Amygdala (tissue), 56 donors: ENCODE results near the gene LUC7L2.
"Not testable (repeated sequence)": the region's sequence is repeated elsewhere in the genome, so short reads cannot be mapped to it uniquely, and the experiment has no call there.

Experiments used
- DNase-seq, 56 donors: peaks; one replicate each; lab custom pipeline; 2025; lab: John Stamatoyannopoulos, UW

The LUC7L2 gene

DNA sequence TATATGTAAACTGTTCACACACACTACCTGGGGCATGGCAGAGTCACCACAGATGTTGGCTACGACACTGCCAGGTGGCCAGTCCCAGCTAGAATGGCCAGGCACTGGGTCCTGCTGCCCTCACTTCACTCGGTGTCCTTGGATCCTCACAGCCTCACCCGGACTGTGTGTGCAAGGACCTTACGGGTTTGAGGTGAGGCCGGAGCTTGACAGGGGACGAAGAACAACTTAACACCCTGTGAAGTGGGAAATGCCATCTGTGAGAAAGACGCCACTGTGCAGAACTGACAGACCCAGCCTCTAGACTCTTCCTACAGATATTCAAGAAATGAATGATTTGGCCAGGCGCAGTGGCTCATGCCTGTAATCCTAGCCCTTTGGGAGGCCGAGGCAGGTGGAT, 77.1 kb downstream of the LUC7L2 start:
- DNase-seq = no peak

DNA sequence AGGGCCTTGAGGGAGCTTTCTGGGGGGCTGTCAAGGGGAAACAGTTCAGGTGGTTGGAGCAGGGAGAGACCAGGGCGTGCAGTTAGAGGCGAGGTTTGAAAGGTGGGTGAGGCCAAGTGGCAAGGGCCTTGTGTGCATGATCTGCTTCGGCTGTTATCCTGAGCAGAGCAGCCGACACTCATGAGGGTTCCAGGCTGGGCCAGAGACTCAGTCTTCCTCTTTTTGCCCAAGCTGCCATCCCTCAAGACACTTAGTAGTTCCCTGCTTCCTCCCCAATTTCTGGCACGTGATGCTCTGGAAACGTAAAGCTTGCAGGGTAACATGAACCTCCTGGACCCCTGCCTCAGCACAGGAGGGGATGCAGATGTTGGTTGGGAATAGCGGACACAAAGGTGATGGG, 79.7 kb downstream of the LUC7L2 start:
- DNase-seq = no peak

DNA sequence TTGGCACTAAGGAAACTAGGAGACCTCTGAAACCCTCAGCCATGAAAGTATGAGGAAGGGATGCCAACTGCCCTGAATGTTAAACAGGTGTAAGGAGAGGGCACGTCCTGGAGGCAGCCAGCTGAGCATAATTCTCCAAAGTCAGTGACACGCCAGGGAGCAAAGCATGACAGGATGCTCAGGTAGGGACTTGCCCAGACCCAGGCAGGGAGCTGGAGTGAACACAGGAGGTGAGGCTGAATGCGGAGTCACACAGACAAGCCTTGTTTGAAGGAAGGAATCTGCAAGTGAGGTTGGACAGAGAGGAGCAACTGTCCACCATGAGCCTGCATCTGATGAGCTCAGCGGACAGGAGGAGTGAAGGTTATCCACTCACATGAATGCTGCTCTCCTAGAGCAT, 82.3 kb downstream of the LUC7L2 start:
- DNase-seq = no peak

DNA sequence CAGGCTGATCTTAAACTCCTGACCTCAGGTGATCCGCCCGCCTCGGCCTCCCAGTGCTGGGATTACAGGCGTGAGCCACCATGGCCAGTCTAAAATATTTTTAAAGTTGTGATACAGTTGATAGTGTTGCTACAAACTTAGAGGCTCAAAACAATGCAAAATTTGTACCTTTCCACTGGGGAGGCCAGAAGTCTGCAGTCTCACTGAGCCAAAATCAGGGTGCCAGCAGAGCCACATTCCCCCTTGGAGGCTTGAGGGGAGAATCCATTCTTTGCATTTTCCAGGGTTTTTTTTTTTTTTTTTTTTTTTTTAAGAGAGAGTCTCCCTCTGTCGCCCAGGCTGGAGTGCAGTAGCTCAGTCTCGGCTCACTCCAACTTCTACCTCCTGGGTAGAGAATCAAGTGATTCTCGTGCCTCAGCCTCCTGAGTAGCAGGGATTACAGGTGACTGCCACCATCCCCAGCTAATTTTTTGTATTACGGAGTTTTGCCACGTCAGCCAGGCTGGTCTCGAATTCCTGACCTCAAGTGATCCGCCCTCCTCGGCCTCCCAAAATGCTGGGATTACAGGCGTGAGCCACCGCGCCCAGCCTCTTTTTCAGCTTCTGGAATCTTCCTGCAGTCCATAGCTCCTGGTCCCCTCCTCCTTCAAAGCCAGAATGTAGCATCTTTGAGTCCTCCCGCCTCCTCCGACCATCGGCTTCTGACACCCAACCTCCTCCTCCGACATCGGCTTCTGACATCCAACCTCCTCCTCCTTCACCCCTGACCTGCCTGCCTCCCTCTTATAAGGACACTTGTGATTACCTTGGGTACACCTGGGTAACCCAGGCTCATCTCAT, 86.6 kb downstream of the LUC7L2 start:
- DNase-seq = no peak

DNA sequence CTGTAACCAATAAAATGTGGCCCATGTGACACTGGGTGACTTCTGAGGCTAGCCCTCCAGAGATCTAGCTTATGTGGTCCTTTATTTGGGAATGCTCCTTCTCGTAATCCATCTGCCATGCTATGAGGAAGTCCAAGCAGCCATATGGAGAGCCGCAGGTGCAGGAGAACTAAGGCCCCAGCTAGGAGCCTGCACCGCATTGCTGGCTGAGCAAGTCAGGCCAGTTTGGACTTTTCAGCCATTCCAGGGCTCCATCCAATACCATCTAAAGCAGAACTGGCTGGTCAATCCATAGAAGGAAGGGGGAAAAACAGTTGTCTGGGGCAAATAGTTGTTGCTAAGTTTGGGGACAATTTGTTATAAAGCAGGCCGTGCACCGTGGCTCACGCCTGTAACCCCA, 91.2 kb downstream of the LUC7L2 start:
- DNase-seq = no peak

DNA sequence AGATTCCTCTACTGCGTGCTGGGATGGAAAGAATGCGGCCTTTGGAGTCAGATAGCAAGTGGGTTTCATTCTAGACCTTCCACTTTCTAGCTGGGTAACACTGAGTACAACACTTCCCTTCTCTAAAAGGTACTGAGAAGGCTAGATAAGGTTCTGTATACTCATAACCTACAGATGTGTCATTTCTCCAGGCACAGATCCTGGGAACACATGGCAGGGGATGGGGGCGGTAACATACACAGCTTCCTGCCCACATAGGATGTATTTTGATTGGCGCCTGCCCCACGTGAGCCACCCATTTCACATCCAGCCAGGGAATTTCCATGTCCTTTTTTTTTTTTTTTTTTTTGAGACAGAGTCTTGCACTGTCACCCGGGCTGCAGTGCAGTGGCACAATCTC, 91.9 kb downstream of the LUC7L2 start:
- DNase-seq = no peak

DNA sequence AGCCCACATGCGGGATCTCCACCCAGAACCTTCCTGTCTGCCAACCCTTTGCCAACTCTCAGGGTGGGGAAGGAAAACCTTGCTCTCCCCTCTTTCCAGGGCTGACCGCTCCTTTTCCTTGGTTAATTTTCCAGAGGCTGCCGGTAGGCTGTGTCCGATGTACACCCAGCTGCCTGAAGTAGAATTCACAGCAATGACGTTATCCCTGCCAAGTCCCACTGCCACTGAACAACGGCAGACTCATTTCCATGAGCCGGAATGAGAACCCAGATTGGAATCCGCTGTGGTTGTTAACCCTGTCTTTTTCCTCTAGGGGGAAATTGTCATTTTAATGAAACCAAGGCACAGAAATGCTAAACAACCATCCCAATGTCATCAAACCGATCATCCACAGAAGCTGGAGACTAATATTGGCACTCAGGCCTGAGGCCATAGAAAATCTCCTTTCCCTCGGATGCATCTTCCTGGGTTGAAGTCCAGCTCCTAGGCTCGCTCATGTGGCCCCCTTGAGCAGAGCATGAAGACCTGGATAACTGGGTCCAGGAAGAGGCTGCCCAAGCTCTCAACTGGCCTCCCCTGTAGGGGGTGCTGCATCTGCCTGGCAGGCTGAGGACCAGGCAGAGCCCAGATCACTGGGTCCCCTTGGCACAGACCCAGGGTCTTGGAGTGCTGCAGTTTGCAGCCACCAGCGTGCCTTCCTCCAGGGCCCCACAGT, 93.4 kb downstream of the LUC7L2 start:
- DNase-seq = peak in 2 of 56 donors; percentile 4 to 35

DNA sequence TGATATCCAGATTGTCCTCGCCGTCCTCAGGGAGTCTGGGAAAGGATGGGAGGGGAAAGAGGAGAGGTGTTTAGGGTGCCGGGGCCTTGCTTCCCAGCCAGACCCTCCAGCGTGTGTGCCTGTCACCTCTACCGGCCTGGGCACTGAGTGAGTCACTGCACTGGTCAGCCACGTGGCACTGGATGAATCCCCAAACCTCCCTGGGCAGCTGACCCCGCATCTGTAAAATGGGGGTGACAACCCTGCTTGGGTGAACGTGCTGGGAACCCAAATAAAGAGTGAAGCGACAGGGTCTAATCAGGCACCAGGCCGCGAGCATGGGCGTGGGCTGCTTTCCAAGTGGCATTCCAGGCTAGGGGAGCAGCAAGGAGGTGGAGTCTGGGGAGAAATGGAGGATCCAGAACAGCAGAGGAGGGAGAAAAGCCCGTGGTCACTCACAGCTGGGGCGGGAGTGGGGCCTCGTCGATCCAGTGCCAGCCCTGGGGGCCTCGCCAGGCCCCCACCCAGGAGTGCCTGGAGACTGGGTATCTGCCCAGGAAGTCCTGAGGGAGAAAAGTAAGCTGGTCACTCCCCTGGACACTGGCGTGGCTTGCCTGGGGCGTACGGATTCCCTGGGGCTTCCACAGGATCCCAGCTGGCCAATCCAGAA, 94.1 kb downstream of the LUC7L2 start:
- peak in 1 of 56 donors; percentile 35 for DNase-seq

DNA sequence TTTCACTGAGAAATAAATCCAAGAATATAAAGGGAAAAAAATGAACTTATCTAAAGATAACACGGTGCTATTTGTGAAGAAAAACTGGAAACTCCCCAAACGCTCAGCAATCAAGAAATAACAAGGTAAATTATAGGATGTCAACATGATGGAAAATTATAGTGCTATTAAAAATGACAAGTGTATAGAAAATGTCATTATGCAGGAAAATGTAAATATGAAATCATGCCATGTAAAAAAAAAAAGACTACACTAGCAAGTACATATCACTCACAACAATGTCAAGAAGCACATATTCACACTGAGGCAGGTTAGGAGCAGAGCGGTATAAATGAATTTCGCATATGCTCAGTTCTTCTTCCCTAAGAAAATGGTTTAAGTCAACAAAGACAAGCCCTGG, 96.1 kb downstream of the LUC7L2 start:
- no peak for DNase-seq

DNA sequence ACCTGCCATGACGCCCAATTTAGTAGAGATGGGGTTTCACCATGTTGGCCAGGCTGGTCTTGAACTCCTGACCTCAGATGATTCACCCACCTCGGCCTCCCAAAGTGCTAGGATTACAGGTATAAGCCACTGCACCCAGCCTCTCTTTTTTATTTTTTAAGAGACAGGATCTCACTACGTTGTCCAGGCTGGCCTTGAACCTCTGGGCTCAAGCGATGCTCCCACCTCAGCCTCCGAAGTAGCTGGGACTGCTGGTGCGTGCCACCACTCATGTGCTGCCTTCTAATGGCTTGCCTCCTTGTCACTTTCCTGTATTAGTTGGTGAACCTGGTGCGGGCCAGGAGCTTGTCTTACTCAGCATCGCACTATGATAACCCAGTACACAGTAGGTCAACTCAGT, 96.8 kb downstream of the LUC7L2 start:
- no peak for DNase-seq

DNA sequence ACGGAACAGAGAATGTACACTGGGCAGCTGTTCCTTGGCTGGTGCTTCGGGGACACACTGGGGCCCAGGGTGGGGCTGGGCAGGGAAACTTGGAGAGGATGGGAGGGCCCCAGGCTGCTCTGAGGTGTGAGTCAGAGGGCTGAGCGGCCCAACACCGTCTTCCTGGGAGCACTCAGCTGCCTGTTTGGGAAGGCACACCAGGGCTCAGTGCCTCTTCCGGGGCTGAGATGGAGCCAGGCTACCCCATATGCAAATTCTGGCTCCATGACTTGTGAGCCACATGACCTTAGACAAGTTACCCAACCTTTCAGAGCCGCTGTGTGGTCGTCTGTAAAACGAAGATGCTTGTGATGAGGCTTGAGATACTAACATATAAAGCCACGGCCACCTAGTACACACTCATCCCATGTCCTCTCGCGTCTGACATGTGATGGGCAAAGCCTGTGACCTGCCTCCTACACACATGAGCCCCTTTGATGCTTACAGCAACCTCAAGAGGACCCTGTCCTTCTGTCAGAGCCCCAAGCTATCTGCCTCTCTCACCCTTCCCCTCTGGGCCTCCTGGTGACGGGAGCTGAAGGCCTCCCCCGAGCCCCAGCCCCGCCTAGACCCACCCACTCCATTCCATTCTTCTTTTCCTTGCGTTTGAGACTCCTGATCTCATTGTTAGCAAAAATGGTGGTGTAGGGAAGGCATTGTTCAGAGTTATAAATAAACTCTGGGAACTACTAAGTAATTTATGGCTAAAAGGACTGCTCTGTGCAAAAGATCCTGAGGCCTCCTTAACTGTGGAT, 97.7 kb downstream of the LUC7L2 start:
- no peak for DNase-seq

DNA sequence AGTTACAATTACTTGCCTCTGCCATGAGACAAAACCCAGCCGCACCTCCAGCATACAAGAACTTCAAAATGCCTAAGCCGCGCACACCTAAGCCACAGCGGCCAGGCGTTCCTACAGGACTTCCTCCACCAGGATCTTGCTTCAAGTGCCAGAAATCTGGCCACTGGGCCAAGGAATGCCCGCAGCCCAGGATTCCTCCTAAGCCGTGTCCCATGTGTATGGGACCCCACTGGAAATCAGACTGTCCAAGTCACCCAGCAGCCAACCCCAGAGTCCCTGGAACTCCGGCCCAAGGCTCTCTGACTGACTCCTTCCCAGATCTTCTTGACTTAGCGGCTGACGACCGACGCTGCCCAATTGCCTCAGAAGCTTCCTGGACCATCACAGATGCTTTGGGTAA, 103.7 kb downstream of the LUC7L2 start:
- DNase-seq = not testable (repeated sequence)

DNA sequence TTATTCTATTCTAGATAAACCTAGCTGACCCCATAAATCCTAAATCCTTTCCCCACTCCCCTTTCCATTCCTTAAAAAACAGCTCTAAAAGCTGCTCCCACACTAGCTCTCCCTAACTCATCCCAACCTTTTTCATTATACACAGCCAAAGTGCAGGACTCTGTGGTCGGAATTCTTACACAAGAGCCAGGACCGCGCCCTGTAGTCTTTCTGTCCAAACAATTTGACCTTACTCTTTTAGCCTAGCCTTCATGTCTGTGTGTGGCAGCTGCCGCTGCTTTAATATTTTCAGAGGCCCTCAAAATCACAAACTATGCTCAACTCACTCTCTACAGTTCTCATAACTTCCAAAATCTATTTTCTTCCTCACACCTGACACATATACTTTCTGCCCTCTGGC, 104.8 kb downstream of the LUC7L2 start:
- not testable (repeated sequence) for DNase-seq

DNA sequence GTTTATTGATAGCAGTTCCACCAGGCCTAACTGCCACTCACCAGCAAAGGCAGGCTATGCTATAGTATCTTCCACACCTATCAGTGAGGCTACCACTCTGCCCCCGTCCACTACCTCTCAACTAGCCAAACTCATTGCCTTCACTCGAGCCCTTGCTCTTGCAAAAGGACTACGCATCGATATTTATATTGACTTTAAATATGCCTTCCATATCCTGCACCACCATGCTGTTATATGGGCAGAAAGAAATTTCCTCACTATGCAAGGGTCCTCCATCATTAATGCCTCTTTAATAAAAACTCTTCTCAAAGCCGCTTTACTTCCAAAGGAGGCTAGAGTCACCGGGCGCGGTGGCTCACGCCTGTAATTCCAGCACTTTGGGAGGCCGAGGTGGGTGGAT, 105.4 kb downstream of the LUC7L2 start:
- not testable (repeated sequence) for DNase-seq

DNA sequence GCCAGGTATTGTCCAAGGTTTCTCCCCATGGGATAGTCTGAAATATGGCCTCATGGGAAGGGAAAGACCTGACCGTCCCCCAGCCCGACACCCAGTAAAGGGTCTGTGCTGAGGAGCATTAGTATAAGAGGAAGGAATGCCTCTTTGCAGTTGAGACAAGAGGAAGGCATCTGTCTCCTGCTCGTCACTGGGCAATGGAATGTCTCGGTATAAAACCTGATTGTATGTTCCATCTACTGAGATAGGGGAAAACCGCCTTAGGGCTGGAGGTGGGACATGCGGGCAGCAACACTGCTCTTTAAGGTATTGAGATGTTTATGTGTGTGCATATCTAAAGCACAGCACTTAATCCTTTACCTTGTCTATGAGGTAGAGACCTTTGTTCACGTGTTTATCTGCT, 108.0 kb downstream of the LUC7L2 start:
- not testable (repeated sequence) for DNase-seq

DNA sequence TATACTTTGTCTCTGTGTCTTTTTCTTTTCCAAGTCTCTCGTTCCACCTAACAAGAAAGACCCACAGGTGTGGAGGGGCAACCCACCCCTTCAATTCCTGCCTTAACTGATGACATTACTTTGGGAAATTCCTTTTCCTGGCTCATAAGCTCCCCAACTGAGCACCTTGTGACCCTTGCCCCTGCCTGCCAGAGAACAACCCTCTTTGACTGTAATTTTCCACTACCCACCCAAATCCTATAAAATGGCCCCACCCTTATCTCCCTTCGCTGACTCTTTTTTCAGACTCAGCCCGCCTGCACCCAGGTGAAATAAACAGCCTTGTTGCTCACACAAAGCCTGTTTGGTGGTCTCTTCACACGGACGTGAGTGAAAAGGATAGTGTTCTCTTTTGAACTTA, 108.6 kb downstream of the LUC7L2 start:
- not testable (repeated sequence) for DNase-seq

DNA sequence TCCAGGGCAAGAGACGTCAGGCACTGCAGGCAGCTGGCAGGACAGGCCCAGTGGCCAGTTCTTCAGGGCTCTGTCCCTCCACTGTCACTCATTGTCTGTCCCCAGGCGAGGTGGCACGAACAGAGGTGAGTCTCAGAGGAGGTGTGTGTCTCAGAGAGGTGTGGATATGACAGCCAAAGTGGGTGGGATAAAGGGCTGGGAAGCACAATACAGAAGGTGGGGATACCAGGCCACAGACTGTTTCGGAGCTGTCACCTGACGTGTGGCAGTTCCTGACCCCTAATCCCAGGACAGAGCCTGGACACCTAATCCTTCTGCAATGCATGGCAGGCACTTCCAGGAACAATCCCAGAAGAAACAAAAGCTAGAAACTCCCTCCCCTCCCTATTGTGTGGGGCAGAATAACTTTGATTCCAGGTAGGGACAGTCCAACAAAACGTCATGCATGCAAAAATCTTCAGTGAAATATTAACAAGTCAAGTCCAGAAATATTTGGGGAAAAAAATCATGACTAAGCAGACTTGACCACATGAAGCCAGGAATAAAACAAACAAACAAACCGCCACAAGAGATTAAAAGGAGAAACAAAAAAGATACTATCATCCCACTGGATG, 112.2 kb downstream of the LUC7L2 start:
- DNase-seq = no peak
